K562 (cell line): ENCODE data around the gene LIF. TPM values are rescaled to one million over a fixed set of nuclear protein-coding genes. Genes with fewer than 3 reads are reported as not detected.

Experiments
- BRD9 ChIP-seq: fragments of 450-650 bp; IDR thresholded peaks from 2 replicates; pipeline ENCODE4 v1.6.1; 2018; ENCODE audit warnings: low read depth; ENCODE audit not compliant: partially characterized antibody
- ESRRA ChIP-seq: fragments of 450-650 bp; IDR thresholded peaks from 2 replicates; pipeline ENCODE4 v1.6.1; 2014; ENCODE audit warnings: low read depth, mild to moderate bottlenecking, moderate library complexity, borderline replicate concordance
- ETV5 ChIP-seq: sonication (generic); formaldehyde crosslinking; IDR thresholded peaks from 2 replicates; pipeline ENCODE4 v1.4.0; 2020; ENCODE audit warnings: low read depth, mild to moderate bottlenecking, missing genetic modification reagents
- JUND ChIP-seq, 2 experiments: IDR thresholded peaks; 2 replicates in 1 of 2; 3 replicates in 1 of 2; pipeline ENCODE4 v1.6.1; 2011; ENCODE audit warnings: borderline replicate concordance in 2 of 2, low read depth in 2 of 2, low read length in 2 of 2, improper control_type of control experiment in 1 of 2, missing biosample characterization in 1 of 2, missing genetic modification characterization in 1 of 2, missing genetic modification reagents in 1 of 2
- KDM5B ChIP-seq: fragments of 200-600 bp; sonication (generic); IDR thresholded peaks from 2 replicates; pipeline ENCODE4 v1.6.1; 2012; ENCODE audit warnings: low read depth, mild to moderate bottlenecking, moderate library complexity, low read length, control low read depth, inconsistent platforms; ENCODE audit not compliant: insufficient replicate concordance
- KHSRP ChIP-seq: fragments of 450-650 bp; IDR thresholded peaks from 2 replicates; pipeline ENCODE4 v1.6.1; 2017
- MEIS2 ChIP-seq: fragments of 450-650 bp; IDR thresholded peaks from 2 replicates; pipeline ENCODE4 v1.6.1; 2014; ENCODE audit warnings: mild to moderate bottlenecking; ENCODE audit not compliant: partially characterized antibody
- MYC ChIP-seq, 2 experiments: fragments of 250-450 bp in 1 of 2; sonication (Bioruptor Pico) in 1 of 2; IDR thresholded peaks; 2 replicates each; pipeline versions ENCODE4 v1.5.1 to v1.6.1; 2012 to 2021; ENCODE audit warnings: low read depth in 2 of 2, borderline replicate concordance in 1 of 2, improper control_type of control experiment in 1 of 2, low read length in 1 of 2, mild to moderate bottlenecking in 1 of 2, moderate library complexity in 1 of 2
- NFXL1 ChIP-seq: fragments of 450-650 bp; formaldehyde crosslinking; IDR thresholded peaks from 2 replicates; pipeline ENCODE4 v1.4.0; 2021; ENCODE audit warnings: mild to moderate bottlenecking
- PURB ChIP-seq: sonication (generic); formaldehyde crosslinking; IDR thresholded peaks from 2 replicates; pipeline ENCODE4 v1.9.0; 2021; ENCODE audit warnings: low read depth, mild to moderate bottlenecking, missing genetic modification reagents
- RBM25 ChIP-seq: fragments of 200-400 bp; formaldehyde crosslinking; IDR thresholded peaks from 2 replicates; pipeline ENCODE4 v1.6.1; 2018; ENCODE audit warnings: low read length, low read depth, moderate library complexity; ENCODE audit not compliant: severe bottlenecking
- SETDB1 ChIP-seq: IDR thresholded peaks from one replicate; pipeline ENCODE4 v1.6.1; 2012; ENCODE audit warnings: low read length, control low read depth, inconsistent platforms
- SPI1 ChIP-seq: IDR thresholded peaks from 2 replicates; pipeline ENCODE4 v1.6.1; 2011; ENCODE audit warnings: low read depth, low read length, control low read depth, borderline replicate concordance
- SRSF3 ChIP-seq: fragments of 200-400 bp; formaldehyde crosslinking; IDR thresholded peaks from 2 replicates; pipeline ENCODE4 v1.6.1; 2016; ENCODE audit warnings: mild to moderate bottlenecking, low read length, moderate library complexity; ENCODE audit not compliant: insufficient read depth
- STAT5B ChIP-seq: fragments of 250-450 bp; sonication (Bioruptor Pico); IDR thresholded peaks from 2 replicates; pipeline ENCODE4 v1.8.0; 2021; ENCODE audit warnings: mild to moderate bottlenecking, inconsistent platforms
- XRCC4 ChIP-seq: IDR thresholded peaks from one replicate; pipeline ENCODE4 v1.6.1; 2011; ENCODE audit not compliant: insufficient read depth, insufficient read length; ENCODE audit errors: extremely low read depth
- ZNF583 ChIP-seq: fragments of 250-450 bp; sonication (Bioruptor Pico); IDR thresholded peaks from 2 replicates; pipeline ENCODE4 v1.4.0; 2020
- polyA plus RNA-seq, 8 experiments: library from polyadenylated mRNA; depleted of rRNA in 4 of 8; stranded (reverse) in 5 of 8; unstranded in 3 of 8; fragments of >200 nt; fragmentation: Nextera tagmentation in 2 of 8; fragmentation: Illumina TruSeq in 1 of 8; extraction: Ambion mirVana in 2 of 8; extraction: Trizol in 1 of 8; gene quantifications; 2 replicates each; pipeline versions ENCODE4 v1.2.1 to v1.2.3, GENCODE V29; 2011 to 2014; ENCODE audit warnings: inconsistent platforms in 1 of 8, missing spikeins in 1 of 8
- total RNA-seq, 7 experiments: library from RNA; depleted of rRNA in 6 of 7; stranded (reverse); fragments of >200 nt in 6 of 7; fragmentation: Illumina TruSeq in 2 of 7; extraction: Trizol in 2 of 7; gene quantifications; 2 replicates each; pipeline versions ENCODE4 v1.2.1 to v1.2.3, GENCODE V29; 2011 to 2021; ENCODE audit warnings: low replicate concordance in 1 of 7
- TF ChIP-seq, protein P1 (sequence below): fragments of 450-650 bp; IDR thresholded peaks from 2 replicates; pipeline ENCODE4 v1.6.1; 2016
- TF ChIP-seq, protein P2 (sequence below): IDR thresholded peaks from 2 replicates; pipeline ENCODE4 v1.6.1; 2016; ENCODE audit warnings: missing genetic modification characterization, missing compliant biosample characterization
- TF ChIP-seq, protein P3 (sequence below): fragments of 250-450 bp; sonication (Bioruptor Pico); IDR thresholded peaks from 2 replicates; pipeline ENCODE4 v1.4.0; 2020; ENCODE audit warnings: mild to moderate bottlenecking, moderate library complexity, borderline replicate concordance

The LIF gene
- total and polyA plus RNA-seq, 9 of the 15 experiments (the other 6 are each of a cell fraction or from before 2014, with no cell fraction given): 0.05 to 0.39 (median 0.18) TPM; not detected in 3

DNA sequence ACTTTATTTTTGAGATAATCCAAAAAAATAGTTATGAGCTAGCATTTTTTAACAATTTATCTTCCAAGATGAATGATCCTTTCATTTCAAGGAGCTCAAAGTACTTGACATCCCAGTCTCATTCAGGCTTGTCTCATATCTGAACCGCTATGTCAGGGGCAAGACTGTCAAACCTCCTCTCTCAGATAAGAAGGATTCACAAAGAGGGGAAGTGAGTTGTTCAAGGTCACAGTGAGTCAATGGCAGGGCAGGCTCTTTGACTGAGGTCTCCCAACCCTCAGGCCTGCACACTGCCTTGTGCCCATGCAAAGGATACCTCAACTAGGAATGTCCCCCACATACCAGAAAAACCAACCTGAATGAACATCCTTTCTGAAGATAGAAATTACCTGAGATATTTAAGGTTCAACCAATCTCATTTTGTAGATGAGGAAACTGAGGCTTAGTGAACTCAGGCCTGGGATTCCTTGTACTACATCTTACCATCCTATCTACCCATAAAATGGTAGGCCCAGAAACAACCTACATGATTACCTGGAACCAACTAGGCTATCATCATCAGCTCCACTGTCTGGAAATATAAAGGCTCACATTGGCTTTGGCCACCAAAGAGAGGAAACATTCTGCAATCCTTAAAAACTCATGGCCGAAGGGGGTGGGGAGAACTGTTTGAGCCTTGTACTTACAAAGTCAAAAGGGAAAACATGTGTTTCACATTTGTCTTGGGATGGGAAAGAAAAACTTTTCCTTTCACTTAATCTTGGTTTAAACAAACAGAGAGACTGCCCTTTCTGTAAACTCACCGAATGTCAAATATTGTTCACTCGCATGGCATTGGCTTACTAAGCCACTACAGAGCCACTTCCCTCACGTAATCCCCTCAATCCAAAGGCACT, 51.1 kb downstream of the LIF start (continued):
- TF ChIP-seq, protein P1, sequence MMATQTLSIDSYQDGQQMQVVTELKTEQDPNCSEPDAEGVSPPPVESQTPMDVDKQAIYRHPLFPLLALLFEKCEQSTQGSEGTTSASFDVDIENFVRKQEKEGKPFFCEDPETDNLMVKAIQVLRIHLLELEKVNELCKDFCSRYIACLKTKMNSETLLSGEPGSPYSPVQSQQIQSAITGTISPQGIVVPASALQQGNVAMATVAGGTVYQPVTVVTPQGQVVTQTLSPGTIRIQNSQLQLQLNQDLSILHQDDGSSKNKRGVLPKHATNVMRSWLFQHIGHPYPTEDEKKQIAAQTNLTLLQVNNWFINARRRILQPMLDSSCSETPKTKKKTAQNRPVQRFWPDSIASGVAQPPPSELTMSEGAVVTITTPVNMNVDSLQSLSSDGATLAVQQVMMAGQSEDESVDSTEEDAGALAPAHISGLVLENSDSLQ: peak; percentile 34; the same call in 1 of the 2 replicates
- TF ChIP-seq MEIS2: peak; percentile 41
- no peak for TF ChIP-seq KDM5B
- TF ChIP-seq KHSRP: no peak
- peak; percentile 88 for TF ChIP-seq SPI1
- TF ChIP-seq, protein P2, sequence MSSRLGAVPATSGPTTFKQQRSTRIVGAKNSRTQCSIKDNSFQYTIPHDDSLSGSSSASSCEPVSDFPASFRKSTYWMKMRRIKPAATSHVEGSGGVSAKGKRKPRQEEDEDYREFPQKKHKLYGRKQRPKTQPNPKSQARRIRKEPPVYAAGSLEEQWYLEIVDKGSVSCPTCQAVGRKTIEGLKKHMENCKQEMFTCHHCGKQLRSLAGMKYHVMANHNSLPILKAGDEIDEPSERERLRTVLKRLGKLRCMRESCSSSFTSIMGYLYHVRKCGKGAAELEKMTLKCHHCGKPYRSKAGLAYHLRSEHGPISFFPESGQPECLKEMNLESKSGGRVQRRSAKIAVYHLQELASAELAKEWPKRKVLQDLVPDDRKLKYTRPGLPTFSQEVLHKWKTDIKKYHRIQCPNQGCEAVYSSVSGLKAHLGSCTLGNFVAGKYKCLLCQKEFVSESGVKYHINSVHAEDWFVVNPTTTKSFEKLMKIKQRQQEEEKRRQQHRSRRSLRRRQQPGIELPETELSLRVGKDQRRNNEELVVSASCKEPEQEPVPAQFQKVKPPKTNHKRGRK (tag): no peak
- no peak for TF ChIP-seq MYC (IDR thresholded peaks at IDR 0.05; ENCODE audit: low read depth, low read length)
- no peak for TF ChIP-seq MYC (CRISPR knock-in tag; IDR thresholded peaks at IDR 0.05; ENCODE audit: borderline replicate concordance, low read depth)
- TF ChIP-seq JUND (IDR thresholded peaks at IDR 0.05; ENCODE audit: borderline replicate concordance, low read depth, low read length): peak; percentile 14; the same call in 1 of the 2 replicates
- peak; percentile 19; the same call in 2 of the 3 replicates for TF ChIP-seq JUND (tag; IDR thresholded peaks at IDR 0.05; ENCODE audit: borderline replicate concordance, low read depth, low read length)
- TF ChIP-seq BRD9: no peak
- TF ChIP-seq RBM25: no peak
- no peak for TF ChIP-seq SETDB1
- no peak for TF ChIP-seq PURB (CRISPR knock-in tag)
- TF ChIP-seq XRCC4: no peak
- TF ChIP-seq ESRRA: peak; percentile 97
- no peak for TF ChIP-seq NFXL1
- TF ChIP-seq STAT5B (CRISPR knock-in tag): no peak
- TF ChIP-seq ZNF583 (CRISPR knock-in tag): no peak
- no peak for TF ChIP-seq ETV5 (CRISPR knock-in tag)
- TF ChIP-seq, protein P3, sequence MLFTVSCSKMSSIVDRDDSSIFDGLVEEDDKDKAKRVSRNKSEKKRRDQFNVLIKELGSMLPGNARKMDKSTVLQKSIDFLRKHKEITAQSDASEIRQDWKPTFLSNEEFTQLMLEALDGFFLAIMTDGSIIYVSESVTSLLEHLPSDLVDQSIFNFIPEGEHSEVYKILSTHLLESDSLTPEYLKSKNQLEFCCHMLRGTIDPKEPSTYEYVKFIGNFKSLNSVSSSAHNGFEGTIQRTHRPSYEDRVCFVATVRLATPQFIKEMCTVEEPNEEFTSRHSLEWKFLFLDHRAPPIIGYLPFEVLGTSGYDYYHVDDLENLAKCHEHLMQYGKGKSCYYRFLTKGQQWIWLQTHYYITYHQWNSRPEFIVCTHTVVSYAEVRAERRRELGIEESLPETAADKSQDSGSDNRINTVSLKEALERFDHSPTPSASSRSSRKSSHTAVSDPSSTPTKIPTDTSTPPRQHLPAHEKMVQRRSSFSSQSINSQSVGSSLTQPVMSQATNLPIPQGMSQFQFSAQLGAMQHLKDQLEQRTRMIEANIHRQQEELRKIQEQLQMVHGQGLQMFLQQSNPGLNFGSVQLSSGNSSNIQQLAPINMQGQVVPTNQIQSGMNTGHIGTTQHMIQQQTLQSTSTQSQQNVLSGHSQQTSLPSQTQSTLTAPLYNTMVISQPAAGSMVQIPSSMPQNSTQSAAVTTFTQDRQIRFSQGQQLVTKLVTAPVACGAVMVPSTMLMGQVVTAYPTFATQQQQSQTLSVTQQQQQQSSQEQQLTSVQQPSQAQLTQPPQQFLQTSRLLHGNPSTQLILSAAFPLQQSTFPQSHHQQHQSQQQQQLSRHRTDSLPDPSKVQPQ (CRISPR knock-in tag): no peak
- TF ChIP-seq SRSF3: no peak
